Measurements from ENCODE around the gene IDH3G.

- TF ChIP-seq ZNF639 (tag by site-specific recombination; IDR thresholded peaks at IDR 0.05) (no peak), SP2 (tag by site-specific recombination; IDR thresholded peaks at IDR 0.05) (no peak), CTCF (tag by site-specific recombination; IDR thresholded peaks at IDR 0.05) (no peak), ZBTB49 (tag by site-specific recombination; IDR thresholded peaks at IDR 0.05; ENCODE audit: low read depth) (no peak), ZBTB1 (tag by site-specific recombination; IDR thresholded peaks at IDR 0.05) (no peak), ZNF391 (tag by site-specific recombination; IDR thresholded peaks at IDR 0.05; ENCODE audit: borderline replicate concordance, low read depth) (no peak), ZBTB7A (tag by site-specific recombination; IDR thresholded peaks at IDR 0.05; ENCODE audit: low read depth) (no peak), ZNF48 (tag by site-specific recombination; IDR thresholded peaks at IDR 0.05) (no peak), ZNF114 (tag by site-specific recombination; IDR thresholded peaks at IDR 0.05) (no peak), ZNF664 (tag by site-specific recombination; IDR thresholded peaks at IDR 0.05) (no peak), GLI4 (tag by site-specific recombination; IDR thresholded peaks at IDR 0.05) (no peak)
Observed at GRCh38 chrX:153784325-153784967, 9.7 kb downstream of the IDH3G start.

Measured in HEK293 (cell line).